Endometrium (tissue), 2 donors: ENCODE measurements around the gene ZNF483.
"Not testable (repeated sequence)": the region's sequence is repeated elsewhere in the genome, so short reads cannot be mapped to it uniquely, and the experiment has no call there.

Source experiments
- FAIRE-seq: peaks from 2 replicates; lab custom pipeline; 2012; peaks lifted over from hg19 to GRCh38; lab: Jason Lieb, UNC
- donor health status: control.
- donor health status: control.

Gene ZNF483

GRCh38 chr9:111525056-111525977 lies at the start of gene ZNF483:
Gene ZNF483 (plus strand): TSS chr9:111525179. CDS start chr9:111527396, 2,217 bp downstream.
- FAIRE-seq = no peak

- no peak for FAIRE-seq
Observed at GRCh38 chr9:111475195-111475594, 49.8 kb upstream of the ZNF483 start.

GRCh38 chr9:111477677-111478076 lies 47.3 kb upstream of the ZNF483 start:
- no peak for FAIRE-seq

- no peak for FAIRE-seq
Observed at GRCh38 chr9:111481885-111482636, 42.9 kb upstream of the ZNF483 start.

- no peak for FAIRE-seq
Observed at GRCh38 chr9:111482694-111483438, 42.1 kb upstream of the ZNF483 start.

- no peak for FAIRE-seq
Observed at GRCh38 chr9:111483439-111483857, 41.5 kb upstream of the ZNF483 start.

- no peak for FAIRE-seq
Observed at GRCh38 chr9:111483858-111484571, 41.0 kb upstream of the ZNF483 start, which contains the start of gene ECPAS. Gene ECPAS (minus strand): TSS chr9:111484383. CDS start chr9:111472918, 11,465 bp downstream.

GRCh38 chr9:111484572-111484894 lies 40.4 kb upstream of the ZNF483 start:
- FAIRE-seq = no peak

- FAIRE-seq = not testable (repeated sequence)
Observed at GRCh38 chr9:111497196-111497595, 27.8 kb upstream of the ZNF483 start.

- FAIRE-seq = no peak
Observed at GRCh38 chr9:111501005-111501562, 23.9 kb upstream of the ZNF483 start.

GRCh38 chr9:111501648-111502047 lies 23.3 kb upstream of the ZNF483 start:
- no peak for FAIRE-seq

GRCh38 chr9:111502506-111502905 lies 22.5 kb upstream of the ZNF483 start:
- FAIRE-seq = no peak

GRCh38 chr9:111511581-111511980 lies 13.4 kb upstream of the ZNF483 start:
- not testable (repeated sequence) for FAIRE-seq

GRCh38 chr9:111514967-111515366 lies 10.0 kb upstream of the ZNF483 start:
- no peak for FAIRE-seq

GRCh38 chr9:111516061-111516465 lies 8.9 kb upstream of the ZNF483 start:
- no peak for FAIRE-seq

- no peak for FAIRE-seq
Observed at GRCh38 chr9:111524731-111525055, 286 bp upstream of the ZNF483 start.

GRCh38 chr9:111527347-111527746 lies 2.4 kb downstream of the ZNF483 start:
- FAIRE-seq = no peak

GRCh38 chr9:111529787-111530186 lies 4.8 kb downstream of the ZNF483 start:
- no peak for FAIRE-seq

- no peak for FAIRE-seq
Observed at GRCh38 chr9:111531716-111532115, 6.7 kb downstream of the ZNF483 start.

- FAIRE-seq = no peak
Observed at GRCh38 chr9:111533099-111533790, 8.3 kb downstream of the ZNF483 start.
